PC-3 (cell line): ENCODE measurements around the gene APOBEC3A.

Experiments
- CTCF ChIP-seq: fragments of 300-600 bp; sonication (generic); conservative IDR thresholded peaks from 2 replicates; pipeline ENCODE4 v1.5.1; 2017; ENCODE audit warnings: antibody characterized with exemption, low read depth, mild to moderate bottlenecking, low read length
- EZH2 ChIP-seq: fragments of 300-600 bp; sonication (generic); IDR thresholded peaks from one replicate; pipeline ENCODE4 v1.6.1; 2017; ENCODE audit warnings: antibody characterized with exemption, mild to moderate bottlenecking, low read length; ENCODE audit not compliant: unreplicated experiment
- EZH2phosphoT487 ChIP-seq: fragments of 300-600 bp; sonication (generic); IDR thresholded peaks from 2 replicates; pipeline ENCODE4 v1.6.1; 2018; ENCODE audit warnings: mild to moderate bottlenecking, antibody characterized with exemption, low read length, borderline replicate concordance

- TF ChIP-seq CTCF: no peak
- TF ChIP-seq EZH2phosphoT487: no peak
- TF ChIP-seq EZH2: no peak
Observed at GRCh38 chr22:38942702-38943101, 14.7 kb upstream of the APOBEC3A start.
